ENCODE results near the gene CLSTN2. TPM values are rescaled to one million over a fixed set of nuclear protein-coding genes. Genes with fewer than 3 reads are reported as not detected.

CLSTN2 gene
- total RNA-seq, 1 donor from 2014 or later = 12.9 TPM

DNA sequence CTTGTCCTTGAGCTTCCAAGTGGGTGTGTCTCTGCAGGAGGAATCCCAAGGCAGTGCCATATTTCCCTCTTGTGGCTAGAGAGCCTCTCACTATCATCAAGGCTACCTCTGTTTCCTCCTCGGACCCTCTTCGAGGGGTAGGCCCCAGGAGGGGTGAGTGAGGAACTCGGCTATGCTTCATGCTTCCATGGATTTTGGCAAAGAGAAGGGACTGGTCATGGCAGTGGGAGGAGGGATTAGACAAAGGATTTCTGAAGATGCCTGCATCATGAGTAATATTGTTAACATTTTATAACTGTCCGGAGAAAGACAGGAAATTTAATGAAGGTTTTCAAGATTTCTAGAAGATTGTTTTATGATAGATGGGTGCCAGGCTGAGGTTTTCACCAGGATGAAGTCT, 241.5 kb downstream of the CLSTN2 start:
- H3K36me3 Mint-ChIP-seq = no peaks in the 10 kb centered on the region
- no peaks in the 10 kb centered on the region for H3K9me3 Mint-ChIP-seq
- DNase-seq (ENCODE audit: extremely low spot score, unreplicated experiment) = no peak
- no peak overlapping the region for H3K4me3 Mint-ChIP-seq
- no peak overlapping the region for H3K27ac Mint-ChIP-seq
- H3K4me1 Mint-ChIP-seq (ENCODE audit: unreplicated experiment) = peaks cover 9% of the 10 kb centered on the region
- TF ChIP-seq, protein P1, sequence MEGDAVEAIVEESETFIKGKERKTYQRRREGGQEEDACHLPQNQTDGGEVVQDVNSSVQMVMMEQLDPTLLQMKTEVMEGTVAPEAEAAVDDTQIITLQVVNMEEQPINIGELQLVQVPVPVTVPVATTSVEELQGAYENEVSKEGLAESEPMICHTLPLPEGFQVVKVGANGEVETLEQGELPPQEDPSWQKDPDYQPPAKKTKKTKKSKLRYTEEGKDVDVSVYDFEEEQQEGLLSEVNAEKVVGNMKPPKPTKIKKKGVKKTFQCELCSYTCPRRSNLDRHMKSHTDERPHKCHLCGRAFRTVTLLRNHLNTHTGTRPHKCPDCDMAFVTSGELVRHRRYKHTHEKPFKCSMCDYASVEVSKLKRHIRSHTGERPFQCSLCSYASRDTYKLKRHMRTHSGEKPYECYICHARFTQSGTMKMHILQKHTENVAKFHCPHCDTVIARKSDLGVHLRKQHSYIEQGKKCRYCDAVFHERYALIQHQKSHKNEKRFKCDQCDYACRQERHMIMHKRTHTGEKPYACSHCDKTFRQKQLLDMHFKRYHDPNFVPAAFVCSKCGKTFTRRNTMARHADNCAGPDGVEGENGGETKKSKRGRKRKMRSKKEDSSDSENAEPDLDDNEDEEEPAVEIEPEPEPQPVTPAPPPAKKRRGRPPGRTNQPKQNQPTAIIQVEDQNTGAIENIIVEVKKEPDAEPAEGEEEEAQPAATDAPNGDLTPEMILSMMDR (conservative IDR thresholded peaks at IDR 0.05) = no peak
- peaks cover 4% of the 10 kb centered on the region for H3K27me3 Mint-ChIP-seq

DNA sequence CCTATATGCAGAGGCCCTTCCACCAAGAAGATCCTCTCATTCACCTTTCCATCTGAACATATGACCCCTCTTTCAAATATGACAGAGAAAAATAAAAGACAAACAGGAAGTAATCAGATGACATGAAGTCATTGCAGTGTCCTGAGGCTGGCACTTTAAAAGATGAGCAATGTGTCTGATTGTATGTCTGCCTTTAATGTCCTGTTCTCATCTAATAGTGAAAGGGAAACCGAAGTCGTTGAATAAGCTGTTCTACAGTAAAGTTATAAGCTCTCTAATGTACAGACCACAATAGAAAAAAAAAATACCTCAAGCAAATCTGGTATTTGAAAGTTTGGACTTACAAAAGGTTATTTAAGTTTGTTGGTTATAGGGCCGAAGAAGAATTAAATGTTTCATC, 243.0 kb downstream of the CLSTN2 start:
- DNase-seq (ENCODE audit: extremely low spot score, unreplicated experiment) = no peak
- Mint-ChIP-seq H3K9me3 (no peaks in the 10 kb centered on the region), H3K4me3 (no peak overlapping the region), H3K36me3 (no peaks in the 10 kb centered on the region), H3K27me3 (peaks cover 4% of the 10 kb centered on the region), H3K27ac (no peak overlapping the region), H3K4me1 (ENCODE audit: unreplicated experiment) (peaks cover 9% of the 10 kb centered on the region)
- TF ChIP-seq, protein P1 (conservative IDR thresholded peaks at IDR 0.05) = no peak

DNA sequence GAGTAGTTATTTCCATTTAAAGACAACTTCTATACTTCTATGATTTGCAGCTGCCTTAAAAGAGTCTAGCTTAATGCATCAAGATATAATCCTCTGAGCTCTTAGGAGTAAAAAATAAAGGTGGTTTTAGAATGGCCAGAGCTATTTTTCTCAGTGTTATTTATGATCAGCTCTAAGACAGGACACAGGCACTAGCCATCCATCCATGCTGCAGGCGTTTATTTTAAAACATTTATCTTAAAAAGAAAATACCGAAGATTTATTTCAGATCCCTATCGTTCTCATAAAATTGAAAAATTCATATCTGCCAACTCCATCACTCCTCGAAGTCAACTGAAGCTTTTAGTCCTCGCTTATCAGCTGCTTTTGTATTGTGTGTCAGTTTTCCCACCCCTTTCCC, 243.5 kb downstream of the CLSTN2 start:
- DNase-seq (ENCODE audit: extremely low spot score, unreplicated experiment) = no peak
- Mint-ChIP-seq H3K27ac (no peak overlapping the region), H3K4me1 (ENCODE audit: unreplicated experiment) (peaks cover 9% of the 10 kb centered on the region), H3K36me3 (no peaks in the 10 kb centered on the region), H3K4me3 (no peak overlapping the region), H3K9me3 (no peaks in the 10 kb centered on the region), H3K27me3 (peaks cover 4% of the 10 kb centered on the region)
- TF ChIP-seq, protein P1 (conservative IDR thresholded peaks at IDR 0.05) = no peak

DNA sequence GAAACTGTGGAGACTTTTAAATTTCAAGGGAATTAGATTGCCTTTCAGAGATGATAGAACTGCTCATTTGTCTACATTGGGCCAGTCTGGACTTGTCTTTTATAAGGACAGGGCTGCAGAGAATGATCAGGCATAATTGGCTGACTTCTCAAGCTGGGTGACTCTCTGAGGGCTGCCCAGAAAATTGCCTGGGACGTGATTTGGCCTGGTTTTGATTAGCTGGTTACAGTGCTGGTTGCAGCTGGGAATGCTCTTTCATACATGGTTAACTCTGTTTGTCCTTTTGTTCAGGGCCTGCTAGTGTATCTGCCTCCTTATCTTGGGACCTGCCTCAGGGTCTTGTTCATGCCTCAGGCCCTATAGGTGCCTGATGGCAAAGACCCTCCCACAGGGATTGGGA, 245.6 kb downstream of the CLSTN2 start:
- no peak for DNase-seq (ENCODE audit: extremely low spot score, unreplicated experiment)
- no peak overlapping the region for H3K27ac Mint-ChIP-seq
- H3K36me3 Mint-ChIP-seq = no peaks in the 10 kb centered on the region
- peaks cover 4% of the 10 kb centered on the region for H3K27me3 Mint-ChIP-seq
- H3K4me3 Mint-ChIP-seq = no peak overlapping the region
- H3K9me3 Mint-ChIP-seq = no peaks in the 10 kb centered on the region
- peaks cover 9% of the 10 kb centered on the region for H3K4me1 Mint-ChIP-seq (ENCODE audit: unreplicated experiment)
- TF ChIP-seq, protein P1 (conservative IDR thresholded peaks at IDR 0.05) = no peak

DNA sequence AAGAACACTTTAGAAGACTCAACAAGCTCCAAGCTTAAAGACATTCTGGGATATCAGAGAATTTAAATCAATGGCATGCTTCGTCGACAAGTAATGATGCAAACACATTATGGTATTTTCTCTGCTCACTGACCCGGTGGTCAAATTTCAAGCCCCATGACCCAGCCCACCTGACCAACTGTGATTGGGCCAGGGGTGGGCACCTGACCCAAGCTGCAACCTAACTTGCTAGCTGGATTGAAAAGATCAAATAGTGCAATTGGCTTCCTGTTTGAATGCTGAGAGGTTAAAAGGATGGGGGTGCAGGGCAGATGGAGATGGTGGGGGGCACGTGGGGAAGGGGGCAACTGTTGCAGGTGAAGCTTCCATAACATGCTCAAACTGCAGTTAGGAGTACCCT, 250.4 kb downstream of the CLSTN2 start:
- no peak for DNase-seq (ENCODE audit: extremely low spot score, unreplicated experiment)
- Mint-ChIP-seq H3K9me3 (no peaks in the 10 kb centered on the region), H3K4me3 (no peak overlapping the region), H3K4me1 (ENCODE audit: unreplicated experiment) (peaks cover 6% of the 10 kb centered on the region), H3K27ac (no peak overlapping the region), H3K36me3 (no peaks in the 10 kb centered on the region), H3K27me3 (peaks cover 4% of the 10 kb centered on the region)
- TF ChIP-seq, protein P1 (conservative IDR thresholded peaks at IDR 0.05) = no peak

DNA sequence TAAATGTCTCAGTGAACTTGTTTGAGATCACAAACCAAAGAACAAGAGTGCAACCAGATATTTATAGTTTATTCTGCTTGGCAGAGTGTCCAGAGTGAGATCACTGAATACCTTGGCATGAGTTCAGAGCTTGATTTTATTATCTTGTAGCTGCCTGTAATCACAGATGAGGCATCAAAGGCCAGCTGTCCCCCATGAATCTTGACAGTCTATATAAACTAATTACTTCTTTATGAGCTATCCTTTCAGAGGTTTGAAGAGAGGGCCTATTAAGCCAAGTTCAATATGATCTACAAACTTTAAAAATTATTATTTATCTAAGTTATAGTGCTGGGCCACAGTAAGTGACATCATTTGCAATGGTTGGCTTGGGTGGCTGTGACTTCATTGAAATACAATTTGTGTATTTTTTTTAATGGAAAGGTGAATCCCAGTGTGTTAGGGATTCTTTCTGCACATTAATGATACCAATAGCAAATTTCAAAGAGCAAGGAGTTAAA, 251.5 kb downstream of the CLSTN2 start:
- Mint-ChIP-seq H3K27me3 (peaks cover 4% of the 10 kb centered on the region), H3K4me3 (no peak overlapping the region), H3K36me3 (no peaks in the 10 kb centered on the region), H3K27ac (no peak overlapping the region), H3K4me1 (ENCODE audit: unreplicated experiment) (no peaks in the 10 kb centered on the region), H3K9me3 (no peaks in the 10 kb centered on the region)
- TF ChIP-seq, protein P1 (conservative IDR thresholded peaks at IDR 0.05) = no peak
- DNase-seq (ENCODE audit: extremely low spot score, unreplicated experiment) = no peak
